IPS-NIHi11 (cell line): ENCODE results near the gene MRPL43.
"Not testable (repeated sequence)": the region's sequence is repeated elsewhere in the genome, so short reads cannot be mapped to it uniquely, and the experiment has no call there.

Experiments
- DNase-seq: peaks from one replicate; pipeline ENCODE4 v3.0.0; 2012; ENCODE audit warnings: mixed read lengths, low spot score

MRPL43 gene

GRCh38 chr10:100986952-100987684 is at the start of gene MRPL43, which contains the start of gene TWNK:
Gene MRPL43, minus strand, starts transcription at chr10:100987497. Its CDS starts 54 bp downstream, at chr10:100987443.
Gene TWNK, plus strand, starts transcription at chr10:100987543. Its CDS starts 668 bp downstream, at chr10:100988211.
- DNase-seq = peak; percentile 91

- DNase-seq = no peak
Measured at GRCh38 chr10:101036726-101037125, 49.4 kb upstream of the MRPL43 start.

- no peak for DNase-seq
Measured at GRCh38 chr10:101035916-101036702, 48.8 kb upstream of the MRPL43 start.

- no peak for DNase-seq
Measured at GRCh38 chr10:101035314-101035713, 48.0 kb upstream of the MRPL43 start.

- DNase-seq = not testable (repeated sequence)
Measured at GRCh38 chr10:101034404-101034803, 47.1 kb upstream of the MRPL43 start.

GRCh38 chr10:101033276-101033675 is 46.0 kb upstream of the MRPL43 start:
- no peak for DNase-seq

- DNase-seq = peak; percentile 40
Measured at GRCh38 chr10:101032637-101033224, 45.4 kb upstream of the MRPL43 start.

- DNase-seq = peak; percentile 71
Measured at GRCh38 chr10:101031796-101032636, 44.7 kb upstream of the MRPL43 start.

GRCh38 chr10:101031128-101031795 is 44.0 kb upstream of the MRPL43 start, which contains the start of the genes PDZD7 and SFXN3:
Gene PDZD7, minus strand, starts transcription at chr10:101031129. Its CDS starts 910 bp downstream, at chr10:101030219.
Gene SFXN3, plus strand, starts transcription at chr10:101031234. Its CDS starts 3,461 bp downstream, at chr10:101034695.
- DNase-seq = peak; percentile 97

GRCh38 chr10:101030496-101031127 is 43.3 kb upstream of the MRPL43 start:
- DNase-seq = peak; percentile 34

GRCh38 chr10:101029520-101030295 is 42.4 kb upstream of the MRPL43 start:
- peak; percentile 47 for DNase-seq

GRCh38 chr10:101028446-101029337 is 41.4 kb upstream of the MRPL43 start:
- DNase-seq = peak; percentile 35

- DNase-seq = no peak
Measured at GRCh38 chr10:101027106-101027720, 39.9 kb upstream of the MRPL43 start.

GRCh38 chr10:101022967-101023705 is 35.8 kb upstream of the MRPL43 start:
- DNase-seq = no peak

GRCh38 chr10:101021692-101022251 is 34.5 kb upstream of the MRPL43 start:
- DNase-seq = no peak

- DNase-seq = no peak
Measured at GRCh38 chr10:101021239-101021638, 33.9 kb upstream of the MRPL43 start.

- DNase-seq = no peak
Measured at GRCh38 chr10:101020427-101021075, 33.3 kb upstream of the MRPL43 start.
